ENCODE data around the gene TJP1. TPM values are rescaled to one million over a fixed set of nuclear protein-coding genes. Genes with fewer than 3 reads are reported as not detected.

TJP1 gene
- total RNA-seq, 2 experiments from 2014 or later, result not detected

- H3K4me3 Mint-ChIP-seq, result no peak overlapping the region
- ChIA-PET CTCF (interaction anchor here (1.6 kb wide), 1 partner anchor 9 kb away, joined by 4 read pairs; no protein-coding TSS in a partner anchor), POLR2A (no interaction called here)
- DNase-seq (no peak), ATAC-seq (no peak)
- no peak for TF ChIP-seq CTCF (IDR thresholded peaks at IDR 0.05)
- no peaks in the 10 kb centered on the region for H3K36me3 Mint-ChIP-seq (ENCODE audit: low read depth)
- H3K27ac Mint-ChIP-seq, result no peak overlapping the region
- no peaks in the 10 kb centered on the region for H3K9me3 Mint-ChIP-seq
- H3K27me3 Mint-ChIP-seq, result peaks cover 29% of the 10 kb centered on the region
- intact Hi-C loops (cut with micrococcal nuclease), result no loop called here
- no peaks in the 10 kb centered on the region for H3K4me1 Mint-ChIP-seq (ENCODE audit: low read depth)
These were observed 42.2 kb upstream of the TJP1 start for GRCh38 chr15:29864501-29864900.

GRCh38 chr15:29863438-29863837, 41.2 kb upstream of the TJP1 start:
- peaks cover 29% of the 10 kb centered on the region for H3K27me3 Mint-ChIP-seq
- POLR2A ChIA-PET, result no interaction called here
- H3K4me1 Mint-ChIP-seq (ENCODE audit: low read depth), result no peaks in the 10 kb centered on the region
- no peaks in the 10 kb centered on the region for H3K9me3 Mint-ChIP-seq
- no peak for DNase-seq
- H3K27ac Mint-ChIP-seq, result no peak overlapping the region
- intact Hi-C loops (cut with micrococcal nuclease), result no loop called here
- TF ChIP-seq CTCF (IDR thresholded peaks at IDR 0.05), result no peak
- ATAC-seq, result no peak
- H3K36me3 Mint-ChIP-seq (ENCODE audit: low read depth), result no peaks in the 10 kb centered on the region
- CTCF ChIA-PET, result interaction anchor here (1.1 kb wide), 1 partner anchor 12 kb away, joined by 3 read pairs; no protein-coding TSS in a partner anchor
- no peak overlapping the region for H3K4me3 Mint-ChIP-seq

GRCh38 chr15:29862271-29862670, 40.0 kb upstream of the TJP1 start:
- Mint-ChIP-seq H3K9me3 (no peaks in the 10 kb centered on the region), H3K36me3 (ENCODE audit: low read depth) (no peaks in the 10 kb centered on the region), H3K4me3 (no peak overlapping the region), H3K4me1 (ENCODE audit: low read depth) (no peaks in the 10 kb centered on the region), H3K27me3 (peaks cover 29% of the 10 kb centered on the region), H3K27ac (no peak overlapping the region)
- ChIA-PET POLR2A (no interaction called here), CTCF (no interaction called here)
- ATAC-seq (no peak), DNase-seq (no peak)
- TF ChIP-seq CTCF (IDR thresholded peaks at IDR 0.05), result no peak
- intact Hi-C loops (cut with micrococcal nuclease), result no loop called here

- intact Hi-C loops (cut with micrococcal nuclease), result no loop called here
- CTCF ChIA-PET, result no interaction called here
- Mint-ChIP-seq H3K4me1 (ENCODE audit: low read depth) (no peaks in the 10 kb centered on the region), H3K9me3 (no peaks in the 10 kb centered on the region), H3K27me3 (peaks cover 28% of the 10 kb centered on the region), H3K36me3 (ENCODE audit: low read depth) (no peaks in the 10 kb centered on the region), H3K27ac (no peak overlapping the region), H3K4me3 (no peak overlapping the region)
- ATAC-seq (no peak), DNase-seq (no peak)
- POLR2A ChIA-PET, result no interaction called here
- no peak for TF ChIP-seq CTCF (IDR thresholded peaks at IDR 0.05)
These were observed 38.6 kb upstream of the TJP1 start for GRCh38 chr15:29860872-29861271.

GRCh38 chr15:29859973-29860715, 37.9 kb upstream of the TJP1 start:
- DNase-seq (no peak), ATAC-seq (no peak)
- Mint-ChIP-seq H3K9me3 (no peaks in the 10 kb centered on the region), H3K36me3 (ENCODE audit: low read depth) (no peaks in the 10 kb centered on the region), H3K4me3 (no peak overlapping the region), H3K4me1 (ENCODE audit: low read depth) (no peaks in the 10 kb centered on the region), H3K27ac (no peak overlapping the region), H3K27me3 (peaks cover 25% of the 10 kb centered on the region)
- intact Hi-C loops (cut with micrococcal nuclease), result no loop called here
- ChIA-PET CTCF (no interaction called here), POLR2A (no interaction called here)
- no peak for TF ChIP-seq CTCF (IDR thresholded peaks at IDR 0.05)
